GM19372 (cell line): ENCODE data around the gene LHPP.
"Not testable (repeated sequence)": the region's sequence is repeated elsewhere in the genome, so short reads cannot be mapped to it uniquely, and the experiment has no call there.

Experiments
- ATAC-seq: cut with Tn5 transposase; IDR thresholded peaks from one replicate; pipeline ENCODE4 v1.9.1; 2021; ENCODE audit warnings: mild to moderate bottlenecking, low read depth, moderate library complexity; ENCODE audit not compliant: unreplicated experiment

LHPP gene

DNA sequence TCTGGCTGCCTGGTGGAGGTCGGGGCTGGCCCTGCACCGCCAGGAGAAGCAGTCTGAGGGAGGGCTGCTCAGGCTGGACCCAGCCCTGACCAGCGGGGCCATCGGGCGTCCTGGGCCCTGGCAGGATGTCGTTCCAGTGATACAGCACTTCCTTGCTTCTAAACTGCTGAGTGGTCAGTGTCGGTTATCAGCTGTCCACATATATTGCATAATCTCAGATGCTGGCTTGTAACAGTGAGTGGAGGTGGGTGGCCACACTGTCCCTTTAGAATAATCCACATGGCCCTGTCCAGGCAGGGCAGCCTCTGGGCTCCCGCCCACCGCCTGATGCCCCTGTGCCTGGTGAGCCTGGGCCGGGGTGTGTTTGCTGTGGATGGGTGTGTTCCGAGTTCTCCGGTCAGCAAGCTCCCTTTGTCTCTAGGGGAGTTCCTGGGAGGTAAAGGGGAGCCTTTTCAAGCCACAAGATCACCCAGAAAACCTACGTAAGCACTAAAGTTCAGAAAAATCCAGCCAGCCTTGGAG is 86.1 kb downstream of the LHPP start:
- no peak for ATAC-seq

DNA sequence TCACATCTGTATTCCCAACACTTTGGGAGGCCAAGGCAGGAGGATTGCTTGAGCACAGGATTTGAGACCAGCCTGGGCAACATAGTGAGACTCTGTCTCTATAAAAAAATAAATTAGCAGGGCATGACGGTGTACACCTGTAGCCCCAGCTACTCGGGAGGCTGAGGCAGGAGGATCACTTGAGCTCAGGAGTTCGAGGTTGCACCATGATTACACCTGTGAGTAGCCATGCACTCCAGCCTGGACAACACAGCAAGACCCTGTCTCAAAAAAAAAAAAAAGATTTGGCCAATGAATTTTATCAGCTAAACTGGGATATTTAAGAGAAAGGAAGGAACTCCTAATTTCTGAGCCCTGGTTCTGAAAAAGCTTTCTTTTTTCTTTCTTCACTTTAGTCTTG is 87.5 kb downstream of the LHPP start:
- not testable (repeated sequence) for ATAC-seq

DNA sequence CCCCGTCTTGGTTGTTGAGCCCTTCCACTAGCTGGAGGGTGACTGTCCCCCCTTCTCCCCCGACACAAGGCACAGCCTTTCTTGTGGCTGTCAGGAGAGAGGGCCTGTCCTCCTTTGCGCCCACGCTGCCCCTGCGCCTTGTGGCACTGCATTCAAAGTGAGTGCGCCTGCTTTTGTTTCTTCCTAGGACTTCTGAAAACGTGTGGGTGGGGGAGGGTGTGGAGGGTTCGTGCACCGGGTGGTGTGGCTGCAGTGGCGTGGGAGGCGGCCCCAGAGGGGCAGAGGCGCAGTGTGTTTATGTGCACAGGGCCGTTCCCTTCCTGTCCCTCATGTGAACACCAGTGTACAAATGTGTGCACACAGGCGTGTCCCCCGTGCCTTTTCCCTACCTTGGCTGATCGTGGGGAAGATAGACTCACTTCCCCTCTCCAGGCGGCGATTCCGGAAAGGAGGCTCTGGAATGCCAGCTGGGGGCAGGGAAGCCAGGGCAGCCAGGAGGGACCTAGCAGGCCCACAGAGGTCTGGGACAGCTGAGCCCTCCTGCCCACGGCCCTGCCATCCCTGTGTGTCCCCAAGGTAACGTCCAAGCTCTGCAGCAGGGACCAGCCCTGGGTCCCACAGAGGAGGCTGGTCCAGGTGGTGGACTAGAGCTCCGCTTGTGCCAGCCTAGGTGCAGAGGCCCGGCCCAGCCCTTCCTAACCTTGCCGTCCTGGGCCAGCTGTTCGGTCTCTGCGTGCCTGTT is 88.8 kb downstream of the LHPP start:
- ATAC-seq: peak; percentile 66

DNA sequence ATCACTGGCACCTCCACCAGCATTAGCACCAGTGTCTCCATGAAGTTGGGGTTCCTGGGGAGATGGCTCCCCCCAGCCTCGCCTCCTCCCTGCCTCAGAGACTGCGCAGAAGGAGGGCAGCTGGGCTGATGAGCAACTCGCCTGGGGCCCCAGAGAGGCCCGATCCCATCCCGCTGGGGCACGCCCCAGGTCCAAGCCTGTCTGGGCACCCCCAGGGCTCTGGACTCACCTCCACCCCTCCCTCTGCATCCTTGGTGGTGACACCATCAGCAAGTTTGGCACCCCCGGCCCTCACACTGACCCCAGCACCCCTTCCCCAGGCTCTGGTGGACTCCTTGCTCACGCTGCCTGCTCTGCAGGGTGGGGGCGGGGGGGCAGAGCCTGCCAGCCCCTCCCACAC is 89.5 kb downstream of the LHPP start:
- no peak for ATAC-seq

DNA sequence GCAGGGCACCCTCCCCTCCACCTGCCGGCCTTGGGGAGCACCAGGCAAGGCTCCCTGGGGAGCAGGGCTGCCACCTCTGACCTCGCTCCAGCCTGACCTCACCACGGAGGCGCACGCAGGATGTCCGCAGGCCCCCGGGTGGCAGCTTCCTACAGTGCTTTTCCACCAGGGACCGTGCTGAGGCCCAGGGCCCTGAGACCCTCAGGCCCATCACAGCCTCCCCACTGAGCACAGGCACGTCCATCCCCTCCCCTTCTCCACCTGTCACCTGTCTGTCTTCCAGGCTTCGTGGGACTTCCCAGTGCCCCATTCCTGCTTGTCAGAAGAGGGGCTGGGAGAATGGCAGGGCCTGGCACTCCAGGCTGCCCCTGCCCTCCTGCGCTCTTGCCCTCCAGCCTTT is 90.1 kb downstream of the LHPP start:
- ATAC-seq: no peak

DNA sequence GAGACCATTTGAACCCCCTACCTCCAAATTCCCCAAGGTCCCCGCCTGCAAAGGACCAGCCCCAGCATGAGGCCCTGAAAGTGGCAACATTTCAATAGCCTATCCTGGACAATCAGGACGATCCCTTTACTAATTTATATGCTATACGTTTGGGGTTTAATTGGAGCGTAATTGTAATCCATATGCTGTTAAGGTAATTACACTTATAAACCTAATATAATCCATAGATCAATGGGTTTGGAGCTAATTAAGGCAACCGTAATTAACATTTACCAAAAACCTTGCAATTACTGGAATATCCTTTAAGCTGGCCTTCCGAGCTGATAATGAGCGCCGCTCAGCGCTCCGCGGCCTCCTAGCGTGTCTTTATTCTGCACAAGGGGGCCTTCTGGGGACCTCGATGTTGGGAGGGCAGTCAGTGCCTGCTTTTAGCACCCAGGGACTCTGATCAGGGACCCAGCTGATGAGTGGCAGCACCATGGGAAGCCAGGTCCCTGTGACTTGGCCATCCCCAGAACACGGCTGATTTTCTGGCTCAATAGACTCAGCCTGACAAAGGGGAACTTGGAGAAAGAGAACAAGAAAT is 91.2 kb downstream of the LHPP start:
- no peak for ATAC-seq

DNA sequence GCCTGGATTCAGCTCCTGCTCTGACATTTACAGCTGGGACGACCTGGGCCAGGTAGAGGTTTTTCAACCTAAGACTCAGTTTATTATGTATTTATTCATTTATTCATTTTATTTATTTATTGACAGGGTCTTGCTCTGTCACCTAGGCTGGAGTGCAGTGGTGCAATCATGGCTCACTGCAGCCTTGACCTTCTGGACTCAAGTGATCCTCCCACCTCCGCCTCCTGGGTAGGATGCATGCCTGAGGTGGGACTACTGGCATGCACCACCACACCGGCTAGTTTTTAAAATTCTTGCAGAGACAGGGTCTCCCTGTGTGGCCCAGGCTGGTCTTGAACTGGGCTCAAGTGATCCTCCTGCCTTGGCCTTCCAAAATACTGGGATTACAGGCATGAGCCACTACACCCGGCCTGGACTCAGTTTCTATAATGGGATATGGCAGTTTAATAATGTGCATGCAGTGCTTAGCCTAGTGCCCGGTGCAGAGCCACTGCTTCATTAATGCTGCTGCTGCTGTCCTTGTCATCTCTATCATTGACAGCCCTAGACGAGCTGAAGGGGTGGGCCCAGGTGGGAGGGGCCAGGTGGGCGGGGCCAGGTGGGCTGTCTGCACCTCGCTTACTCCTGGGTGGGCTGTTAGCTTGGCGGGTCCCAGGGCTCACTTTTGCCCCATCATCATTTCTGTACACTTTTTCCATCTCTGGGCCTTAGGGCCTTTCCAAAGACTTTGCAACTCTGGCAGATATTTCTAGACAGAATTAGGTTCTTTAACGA is 92.6 kb downstream of the LHPP start:
- no peak for ATAC-seq

DNA sequence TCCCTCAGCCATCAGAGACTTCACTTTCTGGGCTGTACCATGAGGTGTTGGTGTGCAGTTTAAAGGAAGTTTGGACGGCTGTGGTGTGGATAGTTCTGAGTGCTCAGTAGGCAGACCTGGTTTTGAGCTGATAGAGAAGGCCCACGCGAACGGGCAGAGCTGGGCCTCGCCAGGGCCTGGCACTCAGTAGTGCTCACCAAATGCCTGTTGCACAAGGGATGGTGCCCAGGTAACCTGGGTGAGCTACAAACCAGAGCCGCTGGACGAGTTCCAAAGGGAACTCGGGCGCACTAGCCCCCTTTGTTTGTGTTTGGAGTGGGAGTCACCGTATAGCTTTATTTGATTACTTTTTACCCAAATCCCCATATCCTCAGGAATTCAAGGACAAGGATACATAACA is 95.5 kb downstream of the LHPP start:
- ATAC-seq: no peak

DNA sequence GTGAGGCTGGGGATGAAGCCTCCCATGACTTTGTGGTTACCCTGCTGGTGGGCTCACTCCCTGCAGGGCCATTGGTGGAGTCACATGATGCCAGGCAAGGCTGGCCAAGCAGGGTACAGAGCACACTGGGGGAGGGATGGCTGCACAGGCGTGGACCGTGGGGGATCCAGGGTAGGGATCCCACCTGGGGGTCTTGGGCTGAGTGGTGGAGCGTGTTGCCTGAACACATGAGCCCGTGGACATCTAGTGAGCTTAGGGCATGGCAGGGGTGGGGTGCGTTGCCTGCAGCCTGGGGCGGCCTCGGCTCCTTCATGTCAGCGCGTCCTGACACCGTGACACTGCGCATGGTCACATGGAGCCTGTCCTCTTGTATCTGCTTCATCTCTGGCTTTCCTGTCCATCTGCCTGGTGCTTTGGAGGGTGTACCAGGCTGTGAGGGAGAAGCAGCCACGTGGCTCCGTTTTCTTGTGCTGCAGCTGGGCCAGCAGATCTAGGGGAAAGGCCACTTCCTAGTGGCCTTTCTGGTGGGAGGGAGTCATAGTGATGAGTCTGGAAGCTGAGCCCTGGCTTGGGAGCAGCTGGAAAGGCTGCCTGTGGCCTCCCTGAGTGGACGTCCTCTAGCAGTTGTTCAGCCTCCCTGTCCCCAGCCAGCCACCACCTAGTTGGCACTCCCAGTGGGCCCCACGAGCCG is 96.2 kb downstream of the LHPP start:
- ATAC-seq: no peak

DNA sequence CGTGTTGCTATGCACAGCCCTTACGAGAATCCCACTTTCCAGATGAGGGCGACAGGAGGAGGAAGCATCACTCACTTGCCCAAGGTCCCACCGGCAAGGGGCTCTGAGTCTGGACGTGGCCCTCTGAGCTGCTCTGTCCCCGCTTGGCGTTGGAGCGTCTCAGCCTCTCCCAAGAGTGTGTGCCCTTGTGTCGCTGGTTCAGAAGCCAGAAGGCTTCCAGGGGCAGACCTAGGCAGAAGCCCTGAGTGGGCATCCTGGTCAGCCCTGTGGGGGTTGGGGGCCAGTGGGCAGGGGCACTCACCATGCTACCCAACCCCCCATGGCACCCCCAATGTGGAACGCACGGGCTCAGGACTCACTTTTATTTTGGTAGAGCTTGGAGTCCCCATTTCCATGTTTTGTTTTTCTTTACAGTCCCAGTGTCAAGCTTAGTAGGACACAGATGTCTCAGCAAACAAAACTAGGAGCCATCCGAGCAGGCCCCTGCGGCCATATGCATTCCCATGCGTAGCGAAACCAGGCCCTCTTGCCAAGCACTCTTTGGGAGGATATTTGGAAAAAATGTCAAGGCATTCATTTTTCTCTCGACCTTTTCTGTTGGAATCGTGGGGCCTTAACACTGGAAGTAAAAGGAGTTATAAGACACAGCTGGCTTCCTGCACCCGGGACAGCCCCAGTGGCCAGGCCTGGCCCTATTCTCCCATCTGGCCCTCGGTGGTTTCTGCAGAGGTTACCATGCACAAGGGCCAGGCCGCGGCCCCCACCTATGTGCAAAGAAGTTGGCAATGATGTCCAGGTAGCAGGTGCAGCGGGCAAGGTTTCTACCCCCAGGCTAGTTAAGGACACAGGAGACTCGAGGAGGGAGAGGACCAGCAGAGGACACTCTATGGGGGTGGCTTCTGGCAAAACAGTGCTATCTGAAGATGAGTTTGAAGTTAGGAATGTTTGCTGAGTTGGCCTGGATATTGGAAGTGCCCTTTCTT is 97.0 kb downstream of the LHPP start:
- ATAC-seq: no peak

DNA sequence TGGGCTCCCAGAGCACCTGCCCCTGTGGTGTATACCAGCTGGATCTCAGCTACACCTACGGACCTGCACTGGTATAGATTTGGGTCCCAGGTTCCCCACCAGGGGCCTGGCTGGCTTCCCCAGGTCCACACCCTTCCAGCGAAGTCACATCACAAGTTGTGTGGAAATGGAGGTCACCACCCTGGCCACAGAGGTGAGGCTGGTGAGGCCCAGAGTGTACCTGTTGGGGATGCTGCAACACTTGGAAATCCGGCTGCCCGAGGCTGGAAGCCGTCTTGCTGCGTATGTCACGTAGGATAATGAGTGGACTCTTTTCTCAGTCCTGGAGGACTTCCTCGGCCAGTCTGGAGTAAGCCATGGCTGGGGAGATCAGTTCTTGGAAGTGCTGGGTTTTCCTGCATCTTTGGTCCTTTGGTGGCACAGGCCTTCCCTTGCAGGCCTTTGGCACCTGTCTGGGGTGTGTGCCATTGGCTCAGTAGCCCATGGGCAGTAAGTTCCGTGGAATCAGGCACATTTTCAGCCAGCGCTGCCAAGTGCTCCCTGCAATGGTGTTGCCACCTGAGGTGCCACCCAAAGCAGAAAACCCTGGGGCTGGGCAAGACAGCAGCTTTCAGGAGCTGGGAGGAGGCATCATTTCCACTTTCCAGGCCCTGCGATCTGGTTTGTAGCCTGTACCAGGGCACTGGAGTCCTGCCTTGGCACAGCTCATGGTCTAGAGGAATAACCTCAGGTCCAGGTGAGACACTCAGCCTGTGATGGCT is 97.9 kb downstream of the LHPP start:
- no peak for ATAC-seq

DNA sequence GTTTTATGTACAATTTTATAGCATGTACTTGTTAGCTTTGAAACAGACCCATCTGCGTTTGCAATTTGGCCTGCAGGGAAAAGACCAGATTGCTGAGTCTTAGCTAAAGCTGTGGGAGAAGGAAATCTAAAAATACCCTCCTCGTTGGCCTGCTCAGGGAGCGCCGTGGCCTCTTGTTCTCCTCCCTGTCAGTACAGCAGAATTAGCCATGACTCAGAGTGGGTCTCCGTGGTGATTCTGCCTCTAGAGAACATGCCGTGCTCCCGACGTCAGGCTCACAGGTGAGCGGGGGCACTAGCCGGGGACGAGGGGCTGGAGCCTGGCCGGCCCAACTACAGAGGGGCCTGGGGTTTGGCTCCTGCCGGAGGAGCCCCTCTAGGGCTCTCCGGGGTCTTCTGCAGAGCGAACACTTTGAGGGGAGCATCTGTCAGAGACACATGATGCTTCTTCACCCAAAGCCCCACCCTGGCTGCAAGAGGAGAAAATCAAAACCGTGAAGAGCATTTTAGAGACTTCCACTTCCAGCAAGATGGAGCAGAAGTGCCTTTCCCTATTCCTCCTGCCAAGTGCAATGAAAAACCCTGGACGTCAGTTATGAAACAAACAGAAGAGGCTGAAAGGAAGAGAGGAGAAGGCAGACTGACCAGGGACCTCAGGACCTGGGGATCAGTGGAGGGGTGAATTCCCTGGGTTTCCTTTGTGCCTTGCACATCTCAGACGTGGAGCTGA is 98.9 kb downstream of the LHPP start:
- ATAC-seq: no peak

DNA sequence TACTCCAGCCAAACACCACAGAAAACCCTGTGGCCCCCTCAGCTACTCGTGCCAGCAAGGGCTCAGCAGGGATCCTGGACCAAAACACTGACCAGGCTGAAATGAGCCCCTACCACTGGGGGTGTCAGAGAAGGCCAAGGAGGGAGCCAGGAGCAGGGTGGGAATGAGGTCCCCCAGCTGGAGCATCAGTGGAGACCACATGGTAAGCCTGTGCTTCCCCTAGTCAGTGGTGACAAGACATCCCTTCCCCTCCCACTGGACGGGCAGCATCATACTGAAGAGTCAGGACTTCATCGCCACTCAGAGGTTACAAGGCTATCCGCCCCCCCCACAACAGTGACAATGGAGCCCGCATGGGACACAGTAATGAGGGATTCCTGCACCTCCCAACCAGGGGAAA is 99.6 kb downstream of the LHPP start:
- ATAC-seq: no peak

DNA sequence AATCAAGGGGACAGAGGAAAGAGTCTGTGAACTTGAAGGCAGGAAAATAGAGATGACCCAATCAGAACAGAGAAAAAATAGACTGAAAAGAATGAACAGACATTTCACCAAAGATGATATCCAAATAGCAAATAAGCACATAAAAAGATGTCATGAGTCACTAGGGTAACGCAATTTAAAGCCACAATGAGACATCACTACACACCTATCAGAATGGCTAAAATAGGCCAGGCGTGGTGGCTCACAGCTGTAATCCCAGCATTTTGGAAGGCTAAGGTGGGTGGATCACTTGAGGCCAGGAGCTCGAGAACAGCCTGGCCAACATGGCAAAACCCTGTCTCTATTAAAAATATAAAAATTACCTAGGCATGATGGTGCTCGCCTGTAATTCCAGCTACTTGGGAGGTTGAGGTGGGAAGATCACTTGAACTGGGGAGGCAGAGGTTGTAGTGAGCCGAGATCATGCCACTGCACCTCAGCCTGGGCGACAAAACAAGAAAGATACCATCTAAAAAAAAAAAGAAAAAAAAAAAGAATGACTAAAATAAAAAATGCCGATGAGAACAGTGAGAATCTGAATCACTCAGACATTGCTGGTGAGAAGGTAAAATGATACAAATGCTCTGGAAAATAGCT is 100.9 kb downstream of the LHPP start:
- no peak for ATAC-seq

DNA sequence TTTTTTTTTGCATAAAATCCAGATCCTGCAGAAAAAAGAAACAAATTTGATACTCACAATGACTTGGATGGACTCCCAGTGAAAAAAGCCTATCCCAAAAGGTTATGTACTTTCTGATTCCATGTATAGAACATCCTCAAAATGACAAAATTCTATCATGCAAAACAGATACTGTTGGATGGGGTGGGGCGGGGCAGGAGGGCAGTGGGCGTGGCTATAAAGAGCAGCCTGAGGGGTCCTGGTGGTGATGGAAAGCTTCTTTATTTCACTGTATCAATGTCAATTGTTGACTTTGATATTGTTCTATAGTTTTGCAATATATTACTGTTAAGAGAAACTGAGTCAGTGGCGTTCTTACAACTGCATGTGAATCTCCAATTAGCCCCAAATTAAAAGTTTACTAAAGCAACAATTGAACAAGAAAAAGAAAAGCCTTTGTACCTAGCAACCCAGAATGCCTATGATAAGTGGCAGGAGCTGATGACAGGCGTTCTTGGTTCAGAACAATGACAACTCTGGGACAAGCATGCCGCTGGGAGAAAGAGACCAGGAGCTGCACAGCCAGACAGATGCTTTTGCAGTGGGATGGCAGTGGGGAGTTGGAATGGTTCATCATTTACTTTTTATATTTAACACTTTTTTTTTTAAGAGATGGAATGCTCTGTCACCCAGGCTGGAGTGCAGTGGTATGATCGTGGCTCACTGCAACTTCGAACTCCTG is 101.9 kb downstream of the LHPP start:
- ATAC-seq: no peak

DNA sequence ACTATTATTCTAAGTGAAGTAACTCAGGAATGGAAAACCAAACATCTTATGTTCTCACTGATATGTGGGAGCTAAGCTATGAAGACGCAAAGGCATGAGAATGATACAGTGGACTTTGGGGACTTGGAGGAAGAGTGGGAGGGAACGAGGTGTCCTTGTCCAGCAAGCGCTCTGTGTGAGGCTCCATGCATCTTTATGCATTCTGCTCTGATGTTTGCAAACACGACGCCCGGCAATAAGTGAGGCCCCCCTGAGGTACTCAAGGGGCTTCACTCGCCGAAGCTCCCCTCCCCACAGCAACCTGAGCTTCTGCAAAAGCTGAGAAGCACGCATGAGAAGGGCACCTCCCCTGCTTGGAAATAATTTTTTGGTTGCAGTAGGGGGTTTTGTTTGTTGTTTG is 103.3 kb downstream of the LHPP start:
- no peak for ATAC-seq

DNA sequence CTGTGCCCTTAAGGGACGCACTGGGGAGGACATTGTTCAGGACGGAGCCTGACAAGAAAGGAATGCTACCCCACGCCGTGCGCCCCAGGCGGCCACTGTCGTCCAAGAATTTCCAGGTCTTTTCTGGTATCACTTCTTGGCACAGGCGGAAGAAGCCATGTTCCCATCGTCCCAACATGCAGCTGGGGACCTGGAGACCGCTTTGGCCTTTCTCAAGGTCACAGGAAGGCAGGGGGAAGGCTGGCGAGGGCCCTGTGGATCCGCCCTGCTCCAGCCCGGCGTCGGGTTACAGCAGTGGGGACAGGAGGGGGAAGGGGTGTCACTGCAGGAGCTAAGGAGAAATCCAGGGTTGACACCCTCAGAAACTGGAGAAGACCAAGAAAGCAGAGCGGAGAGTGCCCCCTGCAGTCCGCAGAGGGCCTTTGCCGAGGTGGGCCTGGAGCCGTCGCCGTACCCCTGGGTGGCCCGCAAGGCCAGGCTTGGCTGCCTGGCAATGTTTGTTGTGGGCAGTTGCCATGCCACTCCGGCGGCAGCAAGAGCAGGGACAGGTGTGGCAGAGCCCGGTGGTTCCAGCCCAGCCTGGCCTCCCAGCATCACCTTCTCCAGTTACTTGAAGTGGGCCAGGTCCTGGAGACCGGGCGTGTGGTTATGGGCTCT is 104.1 kb downstream of the LHPP start:
- no peak for ATAC-seq
